ENCODE data around the gene PRKCQ. TPM values are rescaled to one million over a fixed set of nuclear protein-coding genes. Genes with fewer than 3 reads are reported as not detected.

PRKCQ gene
- total and polyA plus RNA-seq, 4 donors = 0.13 to 3.3 (median 0.45) TPM

DNA sequence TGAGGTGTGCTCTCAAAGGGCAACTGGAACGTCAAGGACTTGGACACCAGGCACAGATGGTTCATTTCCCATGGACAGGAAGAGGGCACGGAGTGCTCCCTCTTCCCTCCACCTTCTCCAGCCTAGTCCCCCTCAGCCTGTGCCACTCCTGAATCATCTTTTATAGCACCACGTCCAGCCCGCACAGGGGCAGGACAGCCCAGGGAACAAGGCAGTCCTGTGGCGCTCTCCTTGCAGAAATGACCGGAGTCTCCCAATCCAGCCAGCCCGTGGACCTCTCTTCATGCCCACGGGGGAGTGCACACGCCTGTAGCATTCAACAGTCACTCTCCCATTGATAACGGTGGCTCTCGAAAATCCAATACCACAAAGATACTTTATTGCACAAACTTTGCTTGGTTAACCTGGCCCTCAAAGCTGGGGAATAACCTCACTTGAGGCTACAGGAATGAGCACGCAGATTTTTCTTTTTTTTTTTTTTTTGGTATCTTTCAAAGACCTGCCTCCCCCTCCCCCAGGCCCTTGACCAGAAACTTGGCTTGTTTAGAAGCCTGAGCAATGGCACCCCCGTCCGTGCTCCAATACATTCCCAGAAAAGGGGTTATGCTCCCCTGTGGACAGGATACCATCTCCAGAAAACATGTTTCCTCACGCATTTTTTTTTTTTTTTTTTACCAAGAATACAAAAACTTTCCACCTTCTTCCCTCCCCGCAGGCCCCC lies 733 bp downstream of the PRKCQ start:
- no peak overlapping the region for H3K27ac ChIP-seq (ENCODE audit: low read depth in 1 of 2, low read length in 2 of 2)
- 18% methylated on average over 16 of the region's 16 CpGs for WGBS

More for the DNA sequence above, 733 bp downstream of the PRKCQ start:
- no peak for DNase-seq (ENCODE audit: low spot score)
- H3K9me3 ChIP-seq (ENCODE audit: control insufficient read depth in 4 of 4, low read length in 3 of 4) = no peaks in the 10 kb centered on the region
- no peaks in the 10 kb centered on the region for H3K36me3 ChIP-seq (ENCODE audit: control insufficient read depth in 4 of 4, insufficient read depth in 3 of 4, low read depth in 1 of 4, low read length in 3 of 4)
- TF ChIP-seq YY1 (IDR thresholded peaks at IDR 0.05) (no peak), GABPA (IDR thresholded peaks at IDR 0.05 in 1 of 2, conservative IDR thresholded peaks at IDR 0.05 in 1 of 2) (no peak), HNF4A (conservative IDR thresholded peaks at IDR 0.05) (no peak), EGR1 (IDR thresholded peaks at IDR 0.05; ENCODE audit: low read depth in 2 of 2) (no peak), NR2F2 (IDR thresholded peaks at IDR 0.05) (no peak), RAD21 (IDR thresholded peaks at IDR 0.05) (no peak), ZBTB33 (IDR thresholded peaks at IDR 0.05) (no peak), TAF1 (conservative IDR thresholded peaks at IDR 0.05) (no peak), RXRA (IDR thresholded peaks at IDR 0.05) (no peak)
- TF ChIP-seq, protein P1, sequence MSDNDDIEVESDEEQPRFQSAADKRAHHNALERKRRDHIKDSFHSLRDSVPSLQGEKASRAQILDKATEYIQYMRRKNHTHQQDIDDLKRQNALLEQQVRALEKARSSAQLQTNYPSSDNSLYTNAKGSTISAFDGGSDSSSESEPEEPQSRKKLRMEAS (IDR thresholded peaks at IDR 0.05) = no peak
- TF ChIP-seq, protein P2, sequence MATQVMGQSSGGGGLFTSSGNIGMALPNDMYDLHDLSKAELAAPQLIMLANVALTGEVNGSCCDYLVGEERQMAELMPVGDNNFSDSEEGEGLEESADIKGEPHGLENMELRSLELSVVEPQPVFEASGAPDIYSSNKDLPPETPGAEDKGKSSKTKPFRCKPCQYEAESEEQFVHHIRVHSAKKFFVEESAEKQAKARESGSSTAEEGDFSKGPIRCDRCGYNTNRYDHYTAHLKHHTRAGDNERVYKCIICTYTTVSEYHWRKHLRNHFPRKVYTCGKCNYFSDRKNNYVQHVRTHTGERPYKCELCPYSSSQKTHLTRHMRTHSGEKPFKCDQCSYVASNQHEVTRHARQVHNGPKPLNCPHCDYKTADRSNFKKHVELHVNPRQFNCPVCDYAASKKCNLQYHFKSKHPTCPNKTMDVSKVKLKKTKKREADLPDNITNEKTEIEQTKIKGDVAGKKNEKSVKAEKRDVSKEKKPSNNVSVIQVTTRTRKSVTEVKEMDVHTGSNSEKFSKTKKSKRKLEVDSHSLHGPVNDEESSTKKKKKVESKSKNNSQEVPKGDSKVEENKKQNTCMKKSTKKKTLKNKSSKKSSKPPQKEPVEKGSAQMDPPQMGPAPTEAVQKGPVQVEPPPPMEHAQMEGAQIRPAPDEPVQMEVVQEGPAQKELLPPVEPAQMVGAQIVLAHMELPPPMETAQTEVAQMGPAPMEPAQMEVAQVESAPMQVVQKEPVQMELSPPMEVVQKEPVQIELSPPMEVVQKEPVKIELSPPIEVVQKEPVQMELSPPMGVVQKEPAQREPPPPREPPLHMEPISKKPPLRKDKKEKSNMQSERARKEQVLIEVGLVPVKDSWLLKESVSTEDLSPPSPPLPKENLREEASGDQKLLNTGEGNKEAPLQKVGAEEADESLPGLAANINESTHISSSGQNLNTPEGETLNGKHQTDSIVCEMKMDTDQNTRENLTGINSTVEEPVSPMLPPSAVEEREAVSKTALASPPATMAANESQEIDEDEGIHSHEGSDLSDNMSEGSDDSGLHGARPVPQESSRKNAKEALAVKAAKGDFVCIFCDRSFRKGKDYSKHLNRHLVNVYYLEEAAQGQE (IDR thresholded peaks at IDR 0.05) = no peak
- TF ChIP-seq, protein P3, sequence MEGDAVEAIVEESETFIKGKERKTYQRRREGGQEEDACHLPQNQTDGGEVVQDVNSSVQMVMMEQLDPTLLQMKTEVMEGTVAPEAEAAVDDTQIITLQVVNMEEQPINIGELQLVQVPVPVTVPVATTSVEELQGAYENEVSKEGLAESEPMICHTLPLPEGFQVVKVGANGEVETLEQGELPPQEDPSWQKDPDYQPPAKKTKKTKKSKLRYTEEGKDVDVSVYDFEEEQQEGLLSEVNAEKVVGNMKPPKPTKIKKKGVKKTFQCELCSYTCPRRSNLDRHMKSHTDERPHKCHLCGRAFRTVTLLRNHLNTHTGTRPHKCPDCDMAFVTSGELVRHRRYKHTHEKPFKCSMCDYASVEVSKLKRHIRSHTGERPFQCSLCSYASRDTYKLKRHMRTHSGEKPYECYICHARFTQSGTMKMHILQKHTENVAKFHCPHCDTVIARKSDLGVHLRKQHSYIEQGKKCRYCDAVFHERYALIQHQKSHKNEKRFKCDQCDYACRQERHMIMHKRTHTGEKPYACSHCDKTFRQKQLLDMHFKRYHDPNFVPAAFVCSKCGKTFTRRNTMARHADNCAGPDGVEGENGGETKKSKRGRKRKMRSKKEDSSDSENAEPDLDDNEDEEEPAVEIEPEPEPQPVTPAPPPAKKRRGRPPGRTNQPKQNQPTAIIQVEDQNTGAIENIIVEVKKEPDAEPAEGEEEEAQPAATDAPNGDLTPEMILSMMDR (IDR thresholded peaks at IDR 0.05; ENCODE audit: low read depth, low read length, missing input control) = no peak
- TF ChIP-seq, protein P4, sequence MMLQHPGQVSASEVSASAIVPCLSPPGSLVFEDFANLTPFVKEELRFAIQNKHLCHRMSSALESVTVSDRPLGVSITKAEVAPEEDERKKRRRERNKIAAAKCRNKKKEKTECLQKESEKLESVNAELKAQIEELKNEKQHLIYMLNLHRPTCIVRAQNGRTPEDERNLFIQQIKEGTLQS (IDR thresholded peaks at IDR 0.05) = no peak
- H3K4me3 ChIP-seq (ENCODE audit: low read depth in 1 of 3, low read length in 3 of 3) = peak overlapping the region; percentile 54 to 87 (median 66)
- H3K27me3 ChIP-seq (ENCODE audit: control insufficient read depth in 4 of 4, insufficient read depth in 4 of 4, low read length in 3 of 4) = peaks cover 0 to 3% (median 1%) of the 10 kb centered on the region in 4 donors
- peaks cover 0 to 11% (median 6%) of the 10 kb centered on the region in 4 donors for H3K4me1 ChIP-seq (ENCODE audit: control insufficient read depth in 4 of 4, insufficient read depth in 4 of 4, low read length in 3 of 4)
- H3K9ac ChIP-seq (ENCODE audit: low read depth in 1 of 2, low read length in 2 of 2) = no peak overlapping the region

Measured in liver (tissue), 9 donors.